Subcutaneous adipose tissue (tissue), 4 donors: Measurements from ENCODE around the gene MYO1A. TPM values are rescaled to one million over a fixed set of nuclear protein-coding genes. Genes with fewer than 3 reads are reported as not detected.

Experiments used
- CTCF ChIP-seq: fragments of 450-650 bp; IDR thresholded peaks from one replicate; pipeline ENCODE4 v1.5.1; 2016; ENCODE audit warnings: low read depth, mild to moderate bottlenecking, control low read depth, antibody characterized with exemption, moderate library complexity
- total RNA-seq, 4 donors: library from RNA; depleted of rRNA; stranded (reverse); fragments of >200 nt; gene quantifications; one replicate each; pipeline ENCODE4 v1.1.0, GENCODE V29; 2016

MYO1A gene
- total RNA-seq, 4 donors from 2014 or later = 0.33 to 1.1 (median 0.51) TPM; not detected in 1

GRCh38 chr12:57005980-57006808 is 43.7 kb downstream of the MYO1A start, which contains the start of gene ZBTB39:
Gene ZBTB39 (minus strand): TSS chr12:57006546. CDS start chr12:57004917, 1,629 bp downstream.
- no peak for TF ChIP-seq CTCF

DNA sequence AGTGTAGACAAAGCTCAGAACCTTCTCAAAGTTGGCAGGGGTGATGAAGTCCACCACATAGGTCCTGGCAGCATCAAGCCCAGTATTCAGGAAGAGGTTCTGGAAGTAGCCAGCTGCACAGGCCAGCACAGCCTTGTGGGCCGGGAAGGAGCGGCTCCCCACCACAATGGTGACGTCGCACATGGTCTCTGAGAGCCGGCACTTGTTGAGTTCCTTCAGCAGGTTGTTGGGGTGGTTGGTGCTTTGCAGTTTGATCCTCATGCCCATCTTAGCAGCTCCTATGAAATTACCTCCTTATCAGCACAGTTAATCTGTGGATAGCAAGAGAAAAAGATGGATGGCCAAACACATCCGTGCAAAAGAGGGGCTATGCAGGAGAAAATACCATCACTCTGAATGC is 45.3 kb downstream of the MYO1A start:
- no peak for TF ChIP-seq CTCF

- no peak for TF ChIP-seq CTCF
Measured at GRCh38 chr12:57003395-57003794, 46.5 kb downstream of the MYO1A start.

- no peak for TF ChIP-seq CTCF
Measured at GRCh38 chr12:57001448-57001906, 48.5 kb downstream of the MYO1A start.

DNA sequence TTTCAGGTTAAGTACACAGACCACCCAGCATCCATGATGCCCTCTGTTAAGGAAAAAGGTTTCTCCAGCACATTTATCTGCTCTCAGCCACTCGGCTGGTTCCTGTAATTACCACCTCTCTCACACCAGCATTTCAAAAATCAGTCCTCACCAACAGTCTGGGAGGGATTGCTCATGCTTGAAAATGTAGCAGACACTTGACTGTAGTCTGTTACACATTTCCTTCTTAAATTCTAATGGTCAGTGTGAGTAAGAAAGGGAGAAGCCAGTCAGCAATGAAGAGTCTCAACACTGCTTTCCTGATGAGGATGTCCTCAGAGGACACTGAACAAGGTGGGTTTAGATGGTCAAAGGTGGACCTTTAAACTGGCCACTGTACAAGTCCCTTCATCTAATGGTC is 49.5 kb downstream of the MYO1A start:
- TF ChIP-seq CTCF = no peak

- no peak for TF ChIP-seq CTCF
Measured at GRCh38 chr12:56999456-56999855, 50.5 kb downstream of the MYO1A start.

DNA sequence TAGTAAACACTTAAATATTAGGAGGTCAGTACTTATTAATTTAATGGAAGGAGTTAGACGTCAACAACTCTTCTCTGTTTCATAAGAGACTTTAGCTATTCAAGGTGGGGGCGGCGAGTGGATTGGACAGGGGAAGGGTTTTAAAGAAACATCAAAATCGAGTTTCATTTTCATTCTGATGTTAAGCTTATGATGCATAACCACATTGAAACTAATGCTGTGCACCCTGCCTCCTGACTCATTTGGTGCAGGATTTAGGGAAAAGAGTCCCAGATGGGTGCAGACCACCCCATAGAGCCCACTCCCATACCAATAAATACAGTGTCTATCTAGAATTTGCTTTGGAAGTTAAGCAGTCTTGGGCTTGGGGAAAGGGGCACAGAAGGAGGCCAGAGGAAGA is 50.9 kb downstream of the MYO1A start:
- TF ChIP-seq CTCF = no peak
